Colon (tissue), 2 donors: ENCODE results near the gene CREB3.

Experiments used
- FAIRE-seq: peaks from 2 replicates; lab custom pipeline; 2012; peaks lifted over from hg19 to GRCh38; lab: Jason Lieb, UNC
- donor health status: control.
- donor health status: control.

Gene CREB3

GRCh38 chr9:35781066-35781465 lies 48.6 kb downstream of the CREB3 start:
- no peak for FAIRE-seq

GRCh38 chr9:35783418-35783817 lies 51.0 kb downstream of the CREB3 start:
- FAIRE-seq: peak; percentile 43
